Ishikawa (cell line): ENCODE data around the gene ZCCHC24.

ENCODE experiments used
- CEBPB ChIP-seq: IDR thresholded peaks from 2 replicates; pipeline ENCODE4 v1.6.1; 2012
- CREB1 ChIP-seq: IDR thresholded peaks from 2 replicates; pipeline ENCODE4 v1.6.1; 2012; ENCODE audit warnings: low read depth
- EGR1 ChIP-seq: IDR thresholded peaks from 2 replicates; pipeline ENCODE4 v1.6.1; 2012
- EP300 ChIP-seq: IDR thresholded peaks from 2 replicates; pipeline ENCODE4 v1.6.1; 2012; ENCODE audit warnings: borderline replicate concordance
- FOXM1 ChIP-seq: IDR thresholded peaks from 2 replicates; pipeline ENCODE4 v1.6.1; 2012; ENCODE audit warnings: low read depth, borderline replicate concordance
- MAX ChIP-seq: IDR thresholded peaks from 2 replicates; pipeline ENCODE4 v1.6.1; 2012
- NFIC ChIP-seq: IDR thresholded peaks from 2 replicates; pipeline ENCODE4 v1.6.1; 2012
- RAD21 ChIP-seq: IDR thresholded peaks from 2 replicates; pipeline ENCODE4 v1.6.1; 2012; ENCODE audit warnings: low read depth
- REST ChIP-seq: IDR thresholded peaks from 2 replicates; pipeline ENCODE4 v1.6.1; 2012; ENCODE audit warnings: low read depth, mild to moderate bottlenecking
- TAF1 ChIP-seq: IDR thresholded peaks from 2 replicates; pipeline ENCODE4 v1.6.1; 2012; ENCODE audit warnings: low read depth, mild to moderate bottlenecking
- TCF12 ChIP-seq: IDR thresholded peaks from 2 replicates; pipeline ENCODE4 v1.6.1; 2012; ENCODE audit warnings: low read depth
- TEAD4 ChIP-seq: IDR thresholded peaks from 2 replicates; pipeline ENCODE4 v1.6.1; 2012
- USF1 ChIP-seq: IDR thresholded peaks from 2 replicates; pipeline ENCODE4 v1.6.1; 2012
- YY1 ChIP-seq: IDR thresholded peaks from 2 replicates; pipeline ENCODE4 v1.6.1; 2012; ENCODE audit warnings: low read depth
- ZBTB7A ChIP-seq: IDR thresholded peaks from 2 replicates; pipeline ENCODE4 v1.6.1; 2012; ENCODE audit warnings: low read depth

Gene ZCCHC24

GRCh38 chr10:79403441-79404230 lies 41.8 kb downstream of the ZCCHC24 start:
- TF ChIP-seq USF1 (no peak), TCF12 (0 out of 2 replicates have a peak, but pooled peaks have one; percentile 5)

- no peak for TF ChIP-seq NFIC
- TF ChIP-seq TCF12, result 0 out of 2 replicates have a peak, but pooled peaks have one; percentile 7
Measured at GRCh38 chr10:79402951-79403350, 42.5 kb downstream of the ZCCHC24 start.

- TF ChIP-seq USF1 (no peak), TCF12 (0 out of 2 replicates have a peak, but pooled peaks have one; percentile 1), YY1 (no peak), NFIC (no peak)
Measured at GRCh38 chr10:79402625-79402946, 42.8 kb downstream of the ZCCHC24 start.

- peak; percentile 74 for TF ChIP-seq ZBTB7A
- TF ChIP-seq YY1, result no peak
- TF ChIP-seq NFIC, result peak; percentile 89
- TF ChIP-seq TCF12, result peak; percentile 84
- TF ChIP-seq CREB1, result no peak
- TF ChIP-seq CEBPB, result no peak
- TF ChIP-seq MAX, result peak; percentile 52
- no peak for TF ChIP-seq REST
- peak; percentile 58 for TF ChIP-seq EGR1
- TF ChIP-seq EP300, result peak; percentile 77
- 0 out of 2 replicates have a peak, but pooled peaks have one; percentile 22 for TF ChIP-seq TEAD4
Measured at GRCh38 chr10:79401015-79401921, 44.2 kb downstream of the ZCCHC24 start.

- TF ChIP-seq YY1, result peak; percentile 74; the same call in 1 of the 2 replicates
- peak; percentile 82 for TF ChIP-seq USF1
- TF ChIP-seq ZBTB7A, result no peak; the same call in 1 of the 2 replicates
- no peak for TF ChIP-seq CREB1
- TF ChIP-seq RAD21, result peak; percentile 79
- no peak for TF ChIP-seq TEAD4
Measured at GRCh38 chr10:79400146-79401004, 45.0 kb downstream of the ZCCHC24 start.

- TF ChIP-seq EGR1 (peak; percentile 71), TCF12 (peak; percentile 63), USF1 (peak; percentile 38; the same call in 1 of the 2 replicates), TEAD4 (peak; percentile 52; the same call in 1 of the 2 replicates), CEBPB (peak; percentile 6; the same call in 1 of the 2 replicates), ZBTB7A (peak; percentile 92), EP300 (peak; percentile 47), NFIC (peak; percentile 73), CREB1 (no peak), FOXM1 (no peak), YY1 (no peak), TAF1 (peak; percentile 39; the same call in 1 of the 2 replicates), MAX (peak; percentile 84), REST (no peak), RAD21 (no peak; the same call in 1 of the 2 replicates)
Measured at GRCh38 chr10:79399223-79399831, 46.1 kb downstream of the ZCCHC24 start.
